Cortex of kidney (tissue), 1 donor: ENCODE results near the gene ACP5.
A peak's percentile ranks its signal among the peaks of the same experiment; 100 is the strongest.
"Not testable (repeated sequence)": the region's sequence is repeated elsewhere in the genome, so short reads cannot be mapped to it uniquely, and the experiment has no call there.

Experiments
- DNase-seq: peaks from one replicate; lab custom pipeline; 2025; lab: John Stamatoyannopoulos, UW

The ACP5 gene

GRCh38 chr19:11578258-11579142 is 1.1 kb upstream of the ACP5 start:
- no peak for DNase-seq

GRCh38 chr19:11576227-11576626 is 1.2 kb downstream of the ACP5 start:
- DNase-seq: no peak

DNA sequence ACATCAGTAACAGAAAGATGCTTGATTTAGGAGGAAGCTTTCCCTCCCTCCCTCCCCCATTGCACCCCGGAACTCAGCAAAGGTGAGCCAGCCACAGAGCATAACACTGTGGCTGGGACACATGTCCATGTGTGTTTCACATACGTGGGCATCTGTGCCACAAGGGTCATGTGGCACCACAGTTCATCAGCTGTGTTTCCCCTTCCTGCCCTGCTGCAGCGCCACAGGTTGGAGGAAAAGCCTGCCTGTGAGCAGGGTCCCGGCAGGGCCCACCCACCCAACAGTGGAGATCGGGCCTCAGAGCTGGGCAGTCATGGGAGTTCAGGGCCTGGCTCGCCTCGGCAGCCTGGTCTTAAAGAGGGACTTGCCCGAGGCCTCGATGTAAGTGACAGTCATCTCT is 2.8 kb downstream of the ACP5 start:
- no peak for DNase-seq

DNA sequence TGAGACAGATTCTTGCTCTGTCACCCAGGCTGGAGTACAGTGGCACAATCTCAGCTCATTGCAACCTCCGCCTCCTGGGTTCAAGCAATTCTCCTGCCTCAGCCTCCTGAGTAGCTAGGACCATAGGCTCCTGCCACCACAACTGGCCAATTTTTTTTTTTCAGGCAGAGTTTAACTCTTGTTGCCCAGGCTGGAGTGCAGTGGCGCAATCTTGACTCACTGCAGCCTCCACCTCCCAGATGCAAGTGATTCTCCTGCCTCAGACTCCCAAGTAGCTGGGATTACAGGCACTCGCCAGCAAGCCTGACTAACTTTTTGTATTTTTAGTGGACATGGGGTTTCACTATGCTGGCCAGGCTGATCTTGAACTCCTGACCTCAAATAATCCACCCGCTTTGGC is 3.7 kb downstream of the ACP5 start:
- DNase-seq: not testable (repeated sequence)

DNA sequence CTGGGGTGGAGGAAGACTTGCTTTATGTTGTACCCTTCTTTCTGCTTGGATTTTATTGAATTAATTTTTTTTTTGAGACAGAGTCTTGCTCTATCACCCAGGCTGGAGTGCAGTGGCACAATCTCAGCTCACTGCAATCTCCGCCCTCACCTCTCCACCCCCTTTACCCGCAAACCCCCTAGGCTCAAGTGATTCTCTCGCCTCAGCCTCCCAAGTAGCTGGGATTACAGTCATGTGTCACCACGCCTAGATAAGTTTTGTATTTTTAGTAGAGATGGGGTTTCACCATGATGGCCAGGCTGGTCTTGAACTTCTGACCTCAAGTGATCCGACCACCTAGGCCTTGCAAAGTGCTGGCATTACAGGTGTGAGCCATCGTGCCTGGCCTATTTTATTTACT is 4.1 kb downstream of the ACP5 start:
- DNase-seq: not testable (repeated sequence)

DNA sequence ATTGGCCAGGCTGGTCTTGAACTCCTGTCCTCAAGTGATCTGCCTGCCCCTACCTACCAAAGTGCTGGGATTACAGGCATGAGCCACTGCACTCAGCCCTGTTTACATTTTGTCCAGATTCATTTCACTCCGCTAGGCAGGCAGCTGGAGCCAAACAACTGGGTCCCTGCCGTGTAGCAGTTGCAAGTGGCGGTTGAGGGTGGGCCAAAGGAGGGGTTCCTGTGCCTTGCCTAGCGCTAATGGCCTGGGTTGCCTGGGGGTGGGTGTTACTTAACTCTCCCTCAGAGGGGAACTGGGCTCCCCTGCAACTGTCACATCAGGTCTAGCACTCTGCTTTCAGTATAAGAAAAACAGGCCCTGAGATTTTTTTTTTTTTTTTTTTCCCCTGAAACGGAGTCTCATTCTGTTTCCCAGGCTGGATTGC is 7.4 kb downstream of the ACP5 start:
- no peak for DNase-seq

GRCh38 chr19:11566164-11566563 is 11.3 kb downstream of the ACP5 start:
- no peak for DNase-seq

GRCh38 chr19:11565649-11565980 is 11.8 kb downstream of the ACP5 start:
- not testable (repeated sequence) for DNase-seq

DNA sequence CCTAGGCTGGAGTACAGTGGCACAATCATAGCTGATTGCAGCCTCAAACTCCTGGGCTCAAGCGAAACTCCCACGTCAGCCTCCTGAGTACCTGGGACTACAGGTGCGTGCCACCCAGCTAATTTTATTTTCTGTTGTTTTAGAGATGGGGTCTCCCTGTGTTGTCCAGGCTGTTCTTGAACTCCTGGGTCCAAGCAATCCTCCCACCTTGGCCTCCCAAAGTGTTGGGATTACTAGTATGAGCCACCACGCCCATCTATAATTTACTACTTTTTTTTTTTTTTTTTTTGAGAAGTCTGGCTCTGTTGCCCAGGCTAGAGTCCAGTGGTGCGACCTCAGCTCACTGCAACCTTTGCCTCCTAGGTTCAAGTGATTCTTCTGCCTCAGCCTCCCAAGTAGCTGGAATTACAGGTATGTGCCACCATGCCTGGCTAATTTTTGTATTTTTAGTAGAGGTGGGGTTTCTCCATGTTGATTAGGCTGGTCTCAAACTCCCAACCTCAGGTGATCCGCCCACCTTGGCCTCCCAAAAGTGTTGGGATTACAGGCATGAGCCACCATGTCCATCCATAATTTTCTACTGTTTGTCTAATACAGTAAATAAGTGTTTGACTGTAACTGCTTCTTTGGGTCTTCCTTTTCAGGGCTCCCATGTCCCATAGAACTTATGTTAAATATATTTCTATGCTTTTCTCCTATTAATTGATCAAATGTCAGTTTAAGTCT is 13.2 kb downstream of the ACP5 start:
- DNase-seq: not testable (repeated sequence)

GRCh38 chr19:11563532-11563931 is 13.9 kb downstream of the ACP5 start:
- no peak for DNase-seq

DNA sequence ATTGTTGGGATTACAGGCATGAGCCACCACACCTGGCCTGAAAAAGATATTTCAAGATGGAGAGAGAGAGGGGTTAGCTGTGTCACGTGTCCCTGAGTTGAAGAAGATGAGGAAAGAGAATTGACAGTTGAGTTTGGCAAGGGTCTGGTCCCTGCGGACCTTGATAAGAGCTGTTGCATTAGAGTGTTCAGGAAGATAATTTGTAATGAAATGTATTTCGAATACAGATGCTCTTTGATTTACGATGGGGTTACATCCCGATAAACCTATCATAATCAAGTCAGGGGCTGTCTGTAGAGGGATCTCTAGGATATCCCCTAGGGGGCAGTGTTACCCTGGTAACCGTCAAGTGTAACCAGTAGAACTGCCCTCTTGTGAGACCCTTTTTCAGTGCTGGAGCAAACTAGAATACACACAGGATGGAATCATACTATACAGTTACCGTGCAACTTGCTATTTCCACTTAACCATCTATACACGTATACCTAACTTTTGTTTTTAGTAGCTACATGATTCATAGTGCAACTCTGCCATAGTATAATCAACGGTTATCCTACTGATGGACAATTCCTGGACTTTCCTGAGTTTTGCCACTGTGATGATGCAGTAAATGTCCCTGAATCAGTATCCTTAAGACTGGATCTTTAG is 16.9 kb downstream of the ACP5 start:
- no peak for DNase-seq

DNA sequence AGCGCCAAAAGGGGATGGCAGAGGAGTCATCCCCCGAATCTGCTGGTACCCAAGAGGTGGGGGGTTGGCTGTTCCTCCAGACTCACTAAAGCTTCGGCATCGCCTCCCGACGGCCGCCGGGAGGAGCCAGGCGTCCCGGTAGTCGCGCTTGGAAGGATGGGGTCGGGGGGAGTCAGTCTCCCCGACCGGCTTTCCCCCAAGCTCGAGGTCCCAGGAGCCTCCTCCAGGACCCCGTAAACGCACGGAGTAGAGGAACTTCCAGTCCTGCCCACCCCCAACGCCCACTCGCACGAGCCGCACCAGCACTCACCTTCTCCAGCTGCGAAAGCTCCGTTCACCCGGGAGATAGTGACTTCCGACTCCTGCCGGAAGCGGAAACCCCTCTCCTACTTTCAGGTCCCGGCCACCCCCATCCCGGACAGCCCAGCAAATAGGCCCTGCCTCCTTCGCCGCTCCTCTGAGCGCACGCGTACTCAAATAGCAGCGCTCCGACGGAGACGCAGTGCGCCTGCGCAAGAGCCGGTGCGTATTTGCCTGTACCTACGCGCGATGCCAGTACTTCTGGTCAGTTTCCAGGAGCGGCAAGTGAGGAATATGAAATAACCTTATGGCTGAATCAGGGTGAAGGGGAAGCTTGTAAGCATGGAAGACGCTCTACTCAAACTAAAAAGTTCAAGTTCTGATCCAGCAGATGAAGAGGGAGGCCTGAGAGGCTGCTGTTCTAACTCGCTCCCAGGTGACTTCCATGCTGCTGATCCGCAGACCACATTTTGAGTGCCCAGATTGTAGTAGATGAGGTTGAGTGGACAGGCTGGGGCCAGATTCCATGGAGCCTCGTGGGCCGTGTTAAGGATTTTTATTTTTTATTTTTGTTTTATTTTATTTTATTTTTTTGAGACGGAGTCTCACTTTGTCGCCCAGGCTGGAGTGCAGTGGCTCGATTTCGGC is 18.3 kb downstream of the ACP5 start, which contains the start of gene ELOF1:
Gene ELOF1, minus strand, starts transcription at position 350 of the 948 bp plus-strand sequence. CDS start 4,883 bp downstream, outside the sequence.
- peak; percentile 80 for DNase-seq

GRCh38 chr19:11556634-11557420 is 20.6 kb downstream of the ACP5 start:
- DNase-seq: no peak

GRCh38 chr19:11555246-11555645 is 22.2 kb downstream of the ACP5 start:
- DNase-seq: no peak

GRCh38 chr19:11554160-11554559 is 23.3 kb downstream of the ACP5 start:
- DNase-seq: no peak

DNA sequence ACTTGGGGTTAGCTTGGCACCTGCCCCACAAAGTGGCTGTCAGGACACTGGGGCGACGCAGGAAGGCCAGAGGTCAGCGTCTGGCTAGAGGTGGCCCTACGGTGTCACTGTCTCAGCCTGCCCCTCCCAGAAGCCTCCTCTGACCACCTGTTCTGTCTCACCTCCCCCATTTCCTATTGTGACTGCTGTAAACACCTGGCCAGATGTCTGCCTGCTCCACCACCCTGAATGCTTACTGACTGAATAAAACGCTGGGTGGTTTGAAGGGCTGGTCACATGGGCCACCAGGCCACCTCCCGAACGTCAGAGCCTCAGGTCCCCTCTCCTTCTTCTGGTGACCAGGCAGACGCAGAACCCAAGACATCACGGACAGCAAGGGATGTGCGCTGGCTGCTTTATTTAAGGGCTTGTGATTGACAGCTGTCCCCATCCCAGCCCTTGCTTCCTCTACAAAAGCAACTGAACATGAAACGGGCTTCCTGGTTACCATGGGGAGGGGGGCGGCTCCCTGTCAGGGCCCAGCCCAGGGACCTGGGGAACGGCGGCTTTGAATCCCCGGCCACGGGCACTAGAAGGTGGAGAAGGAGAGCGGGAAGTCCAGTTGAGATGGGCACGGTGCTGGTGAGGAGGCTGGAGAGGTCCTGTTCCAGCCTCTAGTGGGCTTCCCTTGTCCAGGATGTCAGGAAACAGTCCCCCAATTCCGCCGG is 24.6 kb downstream of the ACP5 start:
- no peak for DNase-seq

- no peak for DNase-seq
Measured at GRCh38 chr19:11551603-11552235, 25.7 kb downstream of the ACP5 start.

GRCh38 chr19:11550265-11550664 is 27.2 kb downstream of the ACP5 start:
- no peak for DNase-seq

DNA sequence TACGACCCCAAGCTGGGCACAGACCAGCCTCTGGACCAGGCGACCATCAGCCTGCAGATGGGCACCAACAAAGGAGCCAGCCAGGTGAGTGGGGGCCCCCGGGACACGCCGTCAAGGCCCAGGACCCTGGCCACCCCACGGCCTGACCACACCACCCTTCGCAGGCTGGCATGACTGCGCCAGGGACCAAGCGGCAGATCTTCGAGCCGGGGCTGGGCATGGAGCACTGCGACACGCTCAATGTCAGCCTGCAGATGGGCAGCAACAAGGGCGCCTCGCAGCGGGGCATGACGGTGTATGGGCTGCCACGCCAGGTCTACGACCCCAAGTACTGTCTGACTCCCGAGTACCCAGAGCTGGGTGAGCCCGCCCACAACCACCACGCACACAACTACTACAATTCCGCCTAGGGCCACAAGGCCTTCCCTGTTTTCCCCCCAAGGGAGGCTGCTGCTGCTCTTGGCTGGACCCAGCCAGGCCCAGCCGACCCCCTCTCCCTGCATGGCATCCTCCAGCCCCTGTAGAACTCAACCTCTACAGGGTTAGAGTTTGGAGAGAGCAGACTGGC is 28.0 kb downstream of the ACP5 start:
- DNase-seq: no peak
